ENCODE measurements around the gene SLCO4A1.
"Not testable (repeated sequence)": the region's sequence is repeated elsewhere in the genome, so short reads cannot be mapped to it uniquely, and the experiment has no call there.

SLCO4A1 gene

DNA sequence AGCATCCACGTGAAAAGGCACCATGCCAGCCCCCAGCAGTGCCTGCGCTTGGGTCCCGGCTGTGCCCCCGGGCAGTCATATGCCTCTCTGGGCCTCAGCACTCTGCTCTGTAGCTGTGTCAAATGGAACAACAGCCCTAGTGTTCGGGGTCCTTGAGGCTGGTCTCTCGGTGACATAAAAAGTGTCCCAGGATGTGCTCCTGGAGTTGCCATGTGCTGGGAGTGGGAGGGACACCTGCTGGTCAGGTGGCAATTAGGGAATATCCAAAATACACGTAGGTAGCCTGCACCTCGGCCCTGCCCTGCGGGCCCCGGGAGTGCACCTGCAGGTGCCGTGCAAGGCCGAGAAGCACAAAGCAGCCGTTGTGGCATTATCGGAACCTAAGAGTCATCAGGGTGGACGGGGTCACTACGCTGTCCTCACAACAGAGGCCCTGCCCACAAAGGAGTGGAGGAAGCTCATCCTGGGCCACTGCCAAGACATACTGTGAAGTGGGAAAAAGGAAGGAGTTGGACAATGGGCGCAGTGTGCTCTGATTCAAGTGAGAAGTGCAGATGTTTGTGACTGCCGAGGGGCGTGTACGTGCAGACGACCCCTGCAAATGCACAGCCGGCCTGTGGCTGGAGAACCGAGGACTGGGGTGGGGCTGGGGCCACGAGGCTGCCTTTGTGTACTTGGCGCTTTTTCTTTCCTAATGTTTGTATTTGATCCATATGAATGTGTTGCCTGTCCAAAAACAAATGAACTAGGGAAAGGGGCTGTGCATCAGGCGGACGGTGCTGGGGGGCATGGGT lies 24.6 kb downstream of the SLCO4A1 start:
- no peak for DNase-seq

DNA sequence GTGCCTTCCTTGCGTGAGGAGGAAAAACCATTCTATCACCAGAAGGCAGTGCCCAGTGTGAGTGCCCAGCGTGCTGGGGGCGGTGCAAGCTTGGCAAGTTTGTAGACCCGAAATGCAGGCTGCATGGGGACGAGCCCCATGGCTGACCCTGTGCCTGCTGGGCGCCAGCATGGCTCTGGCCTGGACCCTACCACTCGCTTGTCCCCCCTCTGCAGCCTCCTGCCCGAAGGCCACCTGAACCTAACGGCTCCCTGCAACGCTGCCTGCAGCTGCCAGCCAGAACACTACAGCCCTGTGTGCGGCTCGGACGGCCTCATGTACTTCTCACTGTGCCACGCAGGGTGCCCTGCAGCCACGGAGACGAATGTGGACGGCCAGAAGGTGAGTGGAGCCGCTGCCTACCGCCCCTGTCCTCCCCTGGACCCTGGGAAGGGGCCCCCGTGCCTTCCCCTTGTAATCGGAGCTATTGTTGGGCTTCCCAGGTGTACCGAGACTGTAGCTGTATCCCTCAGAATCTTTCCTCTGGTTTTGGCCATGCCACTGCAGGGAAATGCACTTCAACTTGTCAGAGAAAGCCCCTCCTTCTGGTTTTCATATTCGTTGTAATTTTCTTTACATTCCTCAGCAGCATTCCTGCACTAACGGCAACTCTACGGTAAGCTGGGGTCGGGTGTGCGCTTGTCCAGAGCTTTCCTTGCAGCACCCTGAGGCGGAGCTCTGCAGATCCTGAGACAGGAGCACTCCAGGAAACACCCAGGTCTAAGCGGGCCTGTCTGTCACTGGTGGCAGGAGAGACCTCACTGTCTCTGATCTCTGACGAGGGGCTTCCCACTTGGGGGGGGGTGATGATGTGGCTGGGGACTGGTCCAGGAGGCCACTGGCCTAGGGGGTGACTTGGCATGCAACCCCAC lies 25.5 kb downstream of the SLCO4A1 start:
- DNase-seq, result no peak

DNA sequence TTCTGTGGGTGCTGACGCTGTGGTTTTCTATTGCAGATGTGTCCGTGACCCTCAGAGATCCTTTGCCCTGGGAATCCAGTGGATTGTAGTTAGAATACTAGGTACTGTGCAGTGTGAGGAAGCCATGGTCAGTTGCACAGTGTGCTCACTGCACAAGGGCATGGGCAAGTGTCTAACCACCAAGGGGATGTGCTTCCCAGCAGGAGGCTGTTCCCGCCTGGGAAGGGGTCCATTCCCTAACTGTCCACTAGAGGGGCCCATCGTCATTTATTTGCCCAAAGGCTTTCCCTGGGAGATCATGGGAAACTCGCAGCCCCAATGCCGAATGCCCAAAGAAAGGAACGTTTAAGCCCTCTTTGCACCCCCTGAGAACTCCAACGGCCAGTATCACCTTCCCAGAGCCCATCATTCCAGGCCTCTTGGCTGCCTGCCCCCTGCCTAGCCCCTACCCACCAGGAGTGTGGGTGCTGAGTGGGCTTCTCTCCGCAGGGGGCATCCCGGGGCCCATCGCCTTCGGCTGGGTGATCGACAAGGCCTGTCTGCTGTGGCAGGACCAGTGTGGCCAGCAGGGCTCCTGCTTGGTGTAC lies 26.2 kb downstream of the SLCO4A1 start:
- peak; percentile 32 for DNase-seq

DNA sequence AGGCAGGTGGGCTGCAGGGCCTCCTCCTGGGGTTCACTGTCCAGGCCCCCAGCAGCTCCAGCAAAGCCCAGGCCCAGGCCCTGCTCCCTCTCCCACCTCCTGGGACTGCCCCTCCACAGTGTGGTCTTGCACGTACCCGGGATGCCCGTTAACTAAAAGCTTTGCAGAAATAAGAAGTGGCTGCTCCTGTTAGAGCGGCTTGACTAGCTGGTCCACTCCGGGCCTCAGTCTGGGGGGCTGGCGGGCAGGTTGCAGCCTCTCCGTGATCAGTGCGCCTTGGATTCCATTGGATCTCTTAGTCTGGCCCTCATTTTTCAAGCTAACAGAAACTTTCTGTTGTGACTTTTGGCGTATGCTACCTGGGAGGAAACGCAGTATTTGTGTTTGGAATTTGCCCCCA lies 26.9 kb downstream of the SLCO4A1 start:
- DNase-seq, result no peak

DNA sequence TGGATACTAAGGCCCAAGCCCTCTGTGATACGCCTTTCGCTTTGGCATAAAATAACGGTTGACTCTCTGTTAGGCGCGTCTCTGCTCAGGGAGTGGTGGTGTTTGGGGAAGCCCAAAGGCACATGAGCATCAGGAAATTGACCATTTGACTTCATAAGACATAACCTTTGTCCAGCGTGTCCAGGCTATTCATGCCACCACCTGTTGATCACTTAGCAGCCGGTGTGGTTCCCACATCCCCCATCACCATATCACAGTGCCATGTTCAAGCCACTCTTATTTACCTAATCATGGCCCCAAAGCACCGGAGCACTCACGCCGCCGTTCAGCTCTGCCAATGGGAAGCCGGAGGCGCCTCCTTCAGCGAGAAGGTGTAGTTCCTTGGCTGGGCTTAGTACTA lies 27.9 kb downstream of the SLCO4A1 start:
- DNase-seq, result no peak

DNA sequence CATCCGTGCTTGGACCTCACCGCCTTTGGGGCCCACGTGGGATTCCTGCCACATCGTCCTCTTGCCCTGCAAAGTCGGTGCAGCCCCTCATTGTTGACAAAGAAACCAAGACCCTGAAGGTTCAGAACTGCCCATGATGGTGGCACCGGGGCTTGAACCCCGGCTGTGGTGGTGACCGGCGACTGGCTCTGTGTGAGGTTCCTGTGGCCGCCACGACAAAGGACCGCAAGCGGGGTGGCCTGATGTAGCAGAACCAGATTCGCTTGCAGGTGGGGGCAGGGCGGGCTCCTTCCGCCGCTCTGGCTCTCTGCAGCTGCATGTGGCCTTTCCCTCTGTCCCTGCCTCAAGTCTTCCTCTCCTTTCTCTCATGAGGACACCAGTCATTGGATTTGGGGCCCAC lies 28.7 kb downstream of the SLCO4A1 start:
- no peak for DNase-seq

DNA sequence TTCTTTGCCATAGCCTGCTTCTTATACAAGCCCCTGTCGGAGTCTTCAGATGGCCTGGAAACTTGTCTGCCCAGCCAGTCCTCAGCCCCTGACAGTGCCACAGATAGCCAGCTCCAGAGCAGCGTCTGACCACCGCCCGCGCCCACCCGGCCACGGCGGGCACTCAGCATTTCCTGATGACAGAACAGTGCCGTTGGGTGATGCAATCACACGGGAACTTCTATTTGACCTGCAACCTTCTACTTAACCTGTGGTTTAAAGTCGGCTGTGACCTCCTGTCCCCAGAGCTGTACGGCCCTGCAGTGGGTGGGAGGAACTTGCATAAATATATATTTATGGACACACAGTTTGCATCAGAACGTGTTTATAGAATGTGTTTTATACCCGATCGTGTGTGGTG lies 29.5 kb downstream of the SLCO4A1 start:
- DNase-seq, result no peak

DNA sequence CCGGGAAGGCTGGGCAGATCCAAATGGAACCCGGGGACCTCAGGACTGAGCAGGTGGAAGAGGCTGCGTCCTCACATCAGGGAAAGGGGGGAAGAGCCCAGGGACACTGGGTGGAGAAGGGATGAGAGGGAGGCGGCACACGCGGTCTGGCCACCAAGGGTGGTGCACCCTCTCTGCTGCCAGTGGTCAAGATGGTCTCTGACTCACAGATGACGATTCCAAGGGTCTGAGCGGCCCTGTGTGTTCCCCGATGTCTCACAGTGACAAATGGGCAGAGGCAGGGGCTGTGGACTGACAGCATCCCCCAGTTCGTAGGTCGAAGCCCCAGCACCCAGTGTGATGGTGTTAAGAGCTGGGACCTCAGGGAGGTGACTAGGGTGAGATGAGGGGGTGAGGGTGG lies 32.1 kb downstream of the SLCO4A1 start:
- DNase-seq, result no peak

DNA sequence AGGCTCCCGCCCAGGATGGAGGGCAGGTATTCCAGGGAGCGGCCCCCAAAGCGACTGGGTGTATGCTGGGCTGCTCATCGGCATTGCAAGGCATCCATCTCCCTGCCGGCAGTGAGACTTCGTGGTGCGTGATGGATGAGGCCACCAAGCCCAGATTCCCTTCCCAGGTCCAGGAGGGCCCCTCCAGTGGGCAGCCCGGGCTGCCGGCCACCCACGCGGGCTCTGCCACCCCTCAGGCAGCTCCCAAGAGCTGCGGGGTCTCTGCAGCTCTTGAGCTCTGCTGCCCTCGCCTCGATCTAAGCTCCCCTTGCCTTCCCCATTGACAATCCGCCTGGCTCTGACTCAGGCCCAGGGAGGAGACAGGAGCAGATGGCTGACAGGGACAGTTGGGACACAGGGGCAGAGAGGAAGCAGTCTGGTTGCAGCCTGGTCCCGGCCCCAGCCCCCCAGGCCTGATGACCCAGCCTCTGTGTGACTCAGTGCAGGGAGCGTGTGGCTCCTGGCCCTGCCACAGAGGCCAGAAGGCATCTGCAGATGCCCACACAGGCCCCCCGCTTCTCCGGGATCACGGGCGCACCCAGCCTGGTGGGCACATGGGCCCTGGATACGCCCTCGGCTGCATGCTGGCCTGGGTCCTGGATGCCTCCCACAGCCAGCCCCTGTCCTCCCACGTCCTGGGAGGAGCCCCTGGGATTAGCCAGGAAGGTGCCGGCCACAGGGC lies 33.0 kb downstream of the SLCO4A1 start:
- DNase-seq, result peak; percentile 65

DNA sequence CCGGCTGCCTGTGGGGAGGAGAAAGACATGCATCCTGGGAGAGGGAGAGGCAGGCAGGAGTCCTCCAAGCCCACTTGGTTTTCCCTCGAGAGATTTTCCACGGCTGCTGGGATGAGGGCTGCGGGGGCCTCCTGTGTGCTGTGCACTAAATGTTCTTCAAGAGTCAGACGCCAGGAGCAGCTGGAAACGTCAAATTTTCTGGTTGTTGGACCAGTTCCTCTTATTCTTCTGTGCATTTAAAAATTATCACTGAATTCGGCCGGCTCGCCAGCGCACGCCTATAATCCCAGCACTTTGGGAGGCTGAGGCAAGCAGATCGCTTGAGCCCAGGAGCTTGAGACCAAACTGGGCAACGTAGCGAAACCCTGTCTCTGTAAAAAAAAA lies 33.6 kb downstream of the SLCO4A1 start:
- DNase-seq, result no peak

DNA sequence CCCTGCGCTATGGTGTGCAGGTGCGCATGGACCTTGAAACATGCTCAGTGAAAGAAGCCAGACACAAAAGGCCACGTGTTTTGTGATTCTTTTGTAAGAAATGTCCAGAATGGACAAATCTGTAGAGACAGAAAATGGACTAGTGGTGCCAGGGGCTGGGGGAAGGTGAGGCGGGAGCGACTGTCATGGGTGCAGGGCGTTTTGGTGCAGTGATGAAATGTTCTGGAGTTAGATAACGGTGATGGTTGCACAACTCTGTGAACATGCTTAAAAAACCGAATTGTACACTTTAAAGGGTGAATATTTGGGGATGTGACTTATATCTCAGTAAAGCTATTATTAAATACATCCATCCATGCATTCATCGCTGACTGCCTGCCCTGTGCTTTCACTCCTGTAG lies 34.7 kb downstream of the SLCO4A1 start:
- no peak for DNase-seq

DNA sequence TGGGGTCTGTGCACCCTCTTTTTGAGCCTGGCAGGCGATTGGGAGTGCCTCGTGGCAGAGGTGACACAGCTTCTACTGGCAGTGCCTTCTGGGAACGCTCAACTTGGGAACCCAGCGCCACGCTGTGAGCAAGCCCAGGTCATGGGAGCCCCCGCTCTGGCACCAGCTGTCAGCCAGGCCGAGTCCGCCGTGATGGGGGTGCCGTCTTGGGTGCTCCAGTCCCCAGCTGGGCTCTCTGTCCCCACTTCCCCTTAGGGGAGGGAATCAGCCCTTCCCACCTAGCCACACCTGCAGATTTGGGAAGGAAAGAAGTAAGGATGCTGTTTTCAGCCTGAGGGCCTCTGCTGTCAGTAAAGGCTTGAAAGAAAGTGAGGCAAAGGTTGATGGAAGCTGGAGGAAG lies 35.4 kb downstream of the SLCO4A1 start:
- DNase-seq, result no peak

DNA sequence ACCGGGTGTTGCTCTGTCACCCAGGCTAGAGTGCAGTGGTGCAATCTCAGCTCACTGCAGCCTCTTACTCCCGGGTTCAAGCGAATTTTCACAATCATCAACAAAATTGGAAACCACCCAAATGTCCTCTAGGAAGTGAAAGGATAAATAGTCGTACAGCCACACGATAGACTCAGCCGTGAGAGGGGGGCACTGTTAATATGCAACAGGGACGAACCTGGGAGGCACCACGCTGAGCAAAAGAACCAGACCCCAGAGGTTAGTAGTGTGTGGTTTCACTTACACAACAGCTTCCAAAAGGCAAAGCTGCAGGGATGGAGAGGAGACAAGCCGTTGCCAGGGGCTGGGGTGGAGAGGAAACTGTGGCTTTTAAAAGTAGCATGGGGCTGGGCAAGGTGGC lies 36.2 kb downstream of the SLCO4A1 start:
- no peak for DNase-seq

DNA sequence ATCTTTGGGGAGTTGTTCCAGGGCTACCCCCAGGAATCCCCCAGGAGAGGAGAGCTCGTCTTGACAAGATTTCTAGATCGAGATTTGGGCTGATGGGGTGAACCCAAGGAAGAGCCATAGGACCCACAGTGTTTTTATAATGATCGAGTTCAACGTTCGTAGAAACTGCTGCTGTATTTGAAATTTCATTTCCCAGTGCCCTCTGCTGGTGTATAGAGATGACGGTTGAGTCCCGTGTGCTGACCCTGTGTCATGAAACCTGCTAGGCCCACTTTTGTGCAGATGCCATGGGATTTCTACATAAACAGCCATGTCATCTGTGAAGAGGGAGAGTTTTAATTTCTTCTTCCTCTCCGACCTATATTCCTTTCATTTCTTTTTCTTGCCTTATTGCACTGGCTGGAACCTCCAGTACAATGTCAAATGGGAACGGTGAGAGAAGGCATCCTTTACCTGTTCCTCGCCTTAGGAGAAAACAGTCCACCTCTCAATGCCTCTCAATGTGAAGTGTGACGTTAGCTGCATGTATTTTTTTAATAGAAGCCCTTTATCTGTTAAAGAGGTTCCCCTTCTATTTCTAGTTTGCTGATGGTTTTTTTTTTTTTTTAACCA lies 37.8 kb downstream of the SLCO4A1 start:
- no peak for DNase-seq

DNA sequence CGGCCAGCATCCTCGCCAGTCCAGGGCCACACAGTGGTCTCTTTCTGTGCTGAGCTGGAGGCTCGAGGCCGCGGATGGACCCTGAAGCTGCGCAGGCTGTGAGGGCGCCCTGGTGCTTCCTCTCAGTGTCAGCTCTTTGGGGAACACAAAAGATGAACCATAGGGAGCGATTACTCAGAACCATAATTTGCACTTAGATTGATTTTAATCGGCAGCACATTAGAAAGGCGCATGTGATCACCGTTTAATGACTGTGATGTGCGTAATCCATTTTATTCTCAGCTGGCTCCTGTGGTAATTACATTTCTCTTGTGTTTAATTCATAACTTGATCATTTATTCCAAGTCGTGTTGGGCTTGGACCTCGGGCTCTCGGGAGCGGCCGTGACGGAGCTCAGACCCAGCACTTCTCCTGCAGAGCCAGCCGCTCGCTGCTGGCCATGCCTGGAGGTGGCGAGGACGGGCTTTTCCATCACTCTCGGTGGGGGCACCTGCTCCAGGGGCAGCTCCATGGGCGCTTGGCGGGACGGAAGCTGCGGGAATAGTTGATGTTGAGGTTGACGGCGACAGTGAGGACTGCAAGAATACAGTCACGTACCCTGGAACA lies 40.7 kb downstream of the SLCO4A1 start:
- DNase-seq, result no peak

DNA sequence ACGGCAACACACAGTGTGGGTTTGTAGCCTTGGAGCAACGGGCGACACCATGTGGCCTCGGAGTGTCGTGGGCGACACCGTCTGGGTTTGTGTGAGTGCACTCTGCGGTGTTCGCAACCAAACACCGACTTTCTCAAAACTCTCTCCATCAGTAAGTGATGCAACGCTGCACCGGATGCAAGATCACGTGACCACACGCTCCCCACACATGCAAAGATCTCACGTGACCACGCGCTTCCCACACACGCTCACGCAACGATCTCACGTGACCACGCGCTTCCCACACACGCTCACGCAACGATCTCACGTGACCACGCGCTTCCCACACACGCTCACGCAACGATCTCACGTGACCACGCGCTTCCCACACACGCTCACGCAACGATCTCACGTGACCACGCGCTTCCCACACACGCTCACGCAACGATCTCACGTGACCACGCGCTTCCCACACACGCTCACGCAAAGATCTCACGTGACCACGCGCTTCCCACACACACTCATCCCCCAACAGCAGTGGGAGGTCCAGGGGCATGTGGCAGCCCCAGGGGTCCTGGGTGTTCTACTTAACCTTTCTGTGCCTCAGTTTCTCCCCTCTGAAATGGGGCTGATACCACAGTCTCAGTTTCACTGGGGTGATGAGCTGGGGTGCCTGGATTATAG lies 41.5 kb downstream of the SLCO4A1 start:
- DNase-seq, result not testable (repeated sequence)

DNA sequence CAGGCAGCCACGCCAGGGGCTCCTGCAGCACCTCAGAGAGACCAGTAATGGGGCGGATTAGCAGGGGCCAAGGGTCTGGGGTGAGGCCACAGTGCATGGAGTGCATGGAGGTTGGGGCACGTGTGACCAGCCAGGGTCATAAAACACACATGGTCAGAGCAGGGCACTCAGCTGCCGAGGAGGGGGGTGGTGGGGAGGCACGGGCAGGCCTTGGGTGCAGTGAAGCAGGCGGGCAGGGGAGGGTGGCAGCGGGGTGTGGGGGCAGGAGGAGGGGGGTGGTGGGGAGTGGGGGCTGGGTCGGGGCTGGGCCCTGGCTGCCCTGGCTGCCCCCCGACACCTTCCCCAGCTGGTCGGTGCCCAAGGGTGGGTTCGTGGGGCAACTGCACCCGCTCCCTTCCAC lies 42.7 kb downstream of the SLCO4A1 start:
- DNase-seq, result no peak

DNA sequence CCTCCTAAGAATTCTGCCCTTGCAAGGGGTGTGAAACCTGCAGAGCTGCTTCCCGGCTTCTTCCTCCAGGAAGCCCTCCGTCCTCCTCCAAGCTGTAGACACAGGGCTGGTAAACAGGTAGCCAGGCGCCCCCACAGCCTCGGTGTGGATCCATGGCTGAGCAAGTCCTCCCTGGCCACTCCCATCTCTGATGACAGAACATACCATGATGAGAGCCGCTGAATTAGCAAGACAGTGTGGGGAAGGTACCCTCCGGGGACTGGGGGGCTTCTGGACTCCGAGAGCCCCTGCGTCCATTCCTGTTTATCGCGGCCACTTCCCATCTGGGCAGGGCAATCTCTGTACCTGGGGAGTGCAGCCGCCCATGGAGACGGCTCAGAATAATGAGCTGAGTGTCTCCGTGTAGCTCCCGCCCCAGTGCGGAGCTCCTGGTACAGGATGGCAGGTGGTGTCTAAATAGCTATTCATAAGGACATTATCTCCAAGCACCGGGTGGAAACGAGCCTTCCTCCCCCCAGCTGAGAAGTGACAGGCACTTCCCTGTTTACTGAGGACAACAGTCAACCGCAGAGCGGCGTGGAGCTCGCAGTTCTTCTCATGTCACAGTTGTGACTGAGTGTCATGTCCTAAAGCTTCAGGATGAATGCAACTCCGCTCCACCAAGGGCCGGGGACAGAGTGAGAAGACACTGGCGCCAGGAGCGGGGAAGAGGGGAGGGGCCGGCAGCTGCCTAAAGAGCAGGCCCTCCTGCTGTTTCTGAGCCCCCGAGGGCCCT lies 43.7 kb downstream of the SLCO4A1 start:
- DNase-seq, result peak; percentile 48

DNA sequence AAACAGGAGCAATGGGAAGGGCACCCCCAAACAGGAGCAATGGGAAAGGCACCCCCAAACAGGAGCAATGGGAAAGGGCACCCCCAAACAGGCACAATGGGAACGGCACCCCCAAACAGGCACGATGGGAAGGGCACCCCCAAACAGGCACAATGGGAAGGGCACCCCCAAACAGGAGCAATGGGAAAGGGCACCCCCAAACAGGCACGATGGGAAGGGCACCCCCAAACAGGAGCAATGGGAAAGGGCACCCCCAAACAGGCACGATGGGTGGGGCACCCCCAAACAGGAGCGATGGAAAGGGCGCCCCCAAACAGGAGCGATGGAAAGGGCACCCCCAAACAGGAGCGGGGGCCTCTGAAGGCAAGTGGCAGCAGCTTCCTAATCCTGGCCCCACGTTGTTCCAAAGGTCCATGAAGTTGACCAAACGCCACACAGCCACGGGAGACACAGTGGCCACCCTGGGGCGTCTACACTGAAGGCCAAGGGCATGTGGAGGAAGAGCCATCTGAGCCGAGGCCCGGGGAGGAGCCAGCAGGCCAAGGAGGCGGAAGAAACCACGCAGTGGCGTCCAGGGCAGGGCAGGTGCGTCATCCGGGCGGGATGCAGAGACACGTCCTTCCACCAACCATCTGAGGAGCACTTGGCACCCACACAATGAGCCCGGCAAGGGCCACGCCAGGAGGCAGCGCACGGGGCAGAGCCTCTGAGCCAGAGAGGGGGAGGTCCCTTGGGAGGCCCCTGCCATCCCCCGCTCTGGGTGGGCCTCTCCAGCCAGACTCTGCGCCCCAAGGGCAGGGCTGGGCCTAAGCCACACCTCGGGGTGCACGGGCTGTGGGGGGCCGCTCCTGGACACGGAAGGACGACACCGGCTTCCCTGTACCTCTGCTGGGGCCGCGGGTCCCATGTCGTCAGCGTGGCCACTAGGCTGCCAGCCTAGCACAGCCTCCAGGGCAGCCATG lies 44.8 kb downstream of the SLCO4A1 start:
- no peak for DNase-seq

DNA sequence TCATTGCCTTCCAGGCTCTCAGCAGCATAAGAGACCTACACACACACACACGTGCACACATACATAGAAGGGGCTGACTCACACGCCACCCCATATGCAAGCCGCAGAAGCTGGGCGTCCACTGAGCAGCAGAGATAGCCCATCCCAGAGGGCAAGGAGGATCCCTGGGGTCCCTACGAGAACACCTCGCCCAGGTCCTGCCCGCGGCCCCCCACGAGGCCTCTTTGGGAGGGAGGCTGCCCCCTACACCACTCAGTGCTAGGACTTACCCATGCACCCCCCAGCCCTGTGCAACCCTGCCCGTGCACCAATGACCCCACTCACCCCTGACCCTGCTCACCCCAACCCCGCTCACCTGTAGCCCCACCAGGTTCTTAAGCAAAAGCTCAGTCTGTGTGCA lies 45.8 kb downstream of the SLCO4A1 start:
- DNase-seq, result no peak

Measured in CD4-positive, alpha-beta T cell treated with Interferon gamma for 1 hour (primary cell).